Measurements from ENCODE around the gene SULT4A1.

Gene SULT4A1

DNA sequence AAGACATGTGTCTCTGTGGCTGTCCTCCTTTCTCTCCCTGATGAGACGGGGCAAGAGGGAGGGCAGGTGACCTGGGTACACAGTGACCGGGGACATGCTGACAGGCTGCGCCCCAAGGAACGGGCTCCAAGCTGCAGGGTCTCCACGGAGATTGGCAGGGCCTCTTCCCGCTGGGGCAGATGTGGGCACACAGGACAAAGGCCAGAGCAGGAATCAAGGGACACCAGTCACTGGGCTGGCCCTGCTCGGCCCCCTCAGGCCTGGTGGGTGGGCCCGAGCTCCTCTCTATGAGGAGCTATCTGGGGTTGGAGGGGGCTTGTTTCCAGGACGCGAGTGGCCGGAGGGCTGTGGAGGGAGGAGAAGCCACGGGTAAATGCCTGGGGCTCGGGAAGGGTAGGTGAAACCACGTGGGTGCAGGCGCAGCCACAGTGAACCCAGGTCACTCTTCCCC is 18.3 kb upstream of the SULT4A1 start:
- Histone ChIP-seq H3K27ac (ENCODE audit: low read depth, low read length, poor library complexity, severe bottlenecking) (no peak overlapping the region), H3K36me3 (ENCODE audit: insufficient read depth, low read length) (no peaks in the 10 kb centered on the region), H2AFZ (ENCODE audit: low read length) (no peak overlapping the region), H3K9ac (ENCODE audit: low read length) (no peak overlapping the region), H3K9me3 (ENCODE audit: low read length) (no peaks in the 10 kb centered on the region), H3K27me3 (ENCODE audit: insufficient read depth, low read length) (no peaks in the 10 kb centered on the region), H3F3A (ENCODE audit: insufficient read depth, low read length) (no peaks in the 10 kb centered on the region), H3K4me3 (ENCODE audit: low read depth, low read length, poor library complexity, severe bottlenecking) (no peak overlapping the region), H3K79me2 (ENCODE audit: insufficient read depth, low read length) (no peaks in the 10 kb centered on the region), H3K4me1 (ENCODE audit: insufficient read depth, low read length, severe bottlenecking) (no peaks in the 10 kb centered on the region), H3K4me2 (ENCODE audit: low read length) (no peak overlapping the region), H4K20me1 (ENCODE audit: insufficient read depth, low read length) (no peaks in the 10 kb centered on the region), H3K9me2 (ENCODE audit: low read depth, low read length) (no peaks in the 10 kb centered on the region)
- TF ChIP-seq EZH2 (IDR thresholded peaks at IDR 0.05; ENCODE audit: borderline replicate concordance, low read length) (no peak), CTCF (IDR thresholded peaks at IDR 0.05; ENCODE audit: low read length) (no peak)

DNA sequence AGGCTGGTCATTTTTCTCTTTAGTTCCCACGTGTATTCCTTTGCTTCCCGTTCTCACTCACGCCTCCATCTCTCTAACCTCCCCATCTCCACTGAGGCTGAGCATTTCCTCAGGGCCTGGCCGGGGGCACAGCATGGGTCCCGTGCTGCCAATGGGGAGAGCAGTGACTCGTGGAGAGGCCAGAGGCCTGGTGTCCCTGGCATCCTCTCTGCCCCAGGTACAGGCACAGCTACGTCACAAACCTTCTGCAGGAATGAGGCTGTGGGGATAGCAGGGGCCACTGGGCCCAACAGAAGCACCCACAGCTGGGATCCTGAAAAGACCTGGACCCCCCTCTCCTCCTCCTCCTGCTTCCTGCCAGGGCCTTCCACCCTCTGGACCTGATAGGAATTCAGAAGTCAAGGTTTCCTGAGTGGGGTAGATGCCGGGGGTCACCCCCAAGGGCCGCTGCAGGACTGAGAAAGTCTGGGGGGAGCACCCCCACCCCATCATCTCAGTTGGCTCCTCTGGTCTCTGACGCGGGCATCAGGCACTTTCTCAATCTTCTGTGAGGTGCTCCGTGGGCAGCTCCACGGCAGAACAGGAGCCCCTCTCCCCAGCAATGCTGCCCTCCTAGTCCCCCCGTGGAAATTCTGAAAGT is 17.7 kb upstream of the SULT4A1 start:
- H3K36me3 ChIP-seq (ENCODE audit: insufficient read depth, low read length) = no peaks in the 10 kb centered on the region
- no peak overlapping the region for H3K9ac ChIP-seq (ENCODE audit: low read length)
- no peak overlapping the region for H3K4me3 ChIP-seq (ENCODE audit: low read depth, low read length, poor library complexity, severe bottlenecking)
- H4K20me1 ChIP-seq (ENCODE audit: insufficient read depth, low read length) = no peaks in the 10 kb centered on the region
- H3K79me2 ChIP-seq (ENCODE audit: insufficient read depth, low read length) = no peaks in the 10 kb centered on the region
- H3K9me2 ChIP-seq (ENCODE audit: low read depth, low read length) = no peaks in the 10 kb centered on the region
- H3K27me3 ChIP-seq (ENCODE audit: insufficient read depth, low read length) = no peaks in the 10 kb centered on the region
- H3K9me3 ChIP-seq (ENCODE audit: low read length) = no peaks in the 10 kb centered on the region
- no peak overlapping the region for H3K4me2 ChIP-seq (ENCODE audit: low read length)
- no peak overlapping the region for H2AFZ ChIP-seq (ENCODE audit: low read length)
- H3K4me1 ChIP-seq (ENCODE audit: insufficient read depth, low read length, severe bottlenecking) = no peaks in the 10 kb centered on the region
- no peak overlapping the region for H3K27ac ChIP-seq (ENCODE audit: low read depth, low read length, poor library complexity, severe bottlenecking)
- TF ChIP-seq CTCF (IDR thresholded peaks at IDR 0.05; ENCODE audit: low read length) = no peak
- TF ChIP-seq EZH2 (IDR thresholded peaks at IDR 0.05; ENCODE audit: borderline replicate concordance, low read length) = no peak
- H3F3A ChIP-seq (ENCODE audit: insufficient read depth, low read length) = no peaks in the 10 kb centered on the region

DNA sequence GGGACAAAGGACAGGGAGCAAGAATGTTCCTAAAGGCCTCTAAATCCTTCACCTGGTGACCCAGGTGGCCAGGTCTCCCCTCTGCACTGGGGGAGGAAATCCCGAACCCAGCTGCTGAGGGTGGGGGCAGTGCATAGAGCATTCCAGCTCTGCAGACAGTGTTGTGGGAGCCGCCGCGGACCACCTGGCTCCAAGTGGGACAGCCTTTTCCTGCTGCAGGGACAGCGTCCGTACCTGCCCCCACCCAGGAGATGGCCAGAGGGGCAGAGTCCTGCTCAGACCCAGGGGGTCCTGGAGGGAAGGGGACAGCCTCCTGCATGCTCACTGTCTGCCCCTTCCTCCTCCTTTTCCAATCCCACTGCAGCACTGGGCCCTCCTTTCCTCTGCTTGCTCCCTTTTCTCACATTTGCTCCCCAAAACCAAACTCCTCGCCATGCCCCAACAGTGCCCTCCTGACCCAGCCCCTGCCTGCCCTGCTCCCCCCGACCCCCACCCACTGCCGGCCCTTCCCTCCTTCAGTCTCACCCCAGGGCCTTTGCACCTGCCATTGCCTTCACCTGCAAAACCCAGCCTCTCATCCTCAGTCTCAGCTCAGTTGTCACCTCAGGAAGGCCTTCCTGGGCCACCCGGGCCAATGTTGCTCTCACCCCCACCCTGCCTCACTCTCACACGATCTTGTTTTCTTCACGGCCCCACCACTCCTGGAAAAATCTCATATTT is 16.7 kb upstream of the SULT4A1 start:
- Histone ChIP-seq H3K27ac (ENCODE audit: low read depth, low read length, poor library complexity, severe bottlenecking) (no peak overlapping the region), H3K4me3 (ENCODE audit: low read depth, low read length, poor library complexity, severe bottlenecking) (no peak overlapping the region), H4K20me1 (ENCODE audit: insufficient read depth, low read length) (no peaks in the 10 kb centered on the region), H3K9me2 (ENCODE audit: low read depth, low read length) (no peaks in the 10 kb centered on the region), H3K4me1 (ENCODE audit: insufficient read depth, low read length, severe bottlenecking) (no peaks in the 10 kb centered on the region), H3F3A (ENCODE audit: insufficient read depth, low read length) (no peaks in the 10 kb centered on the region), H3K4me2 (ENCODE audit: low read length) (no peak overlapping the region), H2AFZ (ENCODE audit: low read length) (no peak overlapping the region), H3K36me3 (ENCODE audit: insufficient read depth, low read length) (no peaks in the 10 kb centered on the region), H3K79me2 (ENCODE audit: insufficient read depth, low read length) (no peaks in the 10 kb centered on the region), H3K9me3 (ENCODE audit: low read length) (no peaks in the 10 kb centered on the region), H3K9ac (ENCODE audit: low read length) (no peak overlapping the region), H3K27me3 (ENCODE audit: insufficient read depth, low read length) (no peaks in the 10 kb centered on the region)
- TF ChIP-seq CTCF (IDR thresholded peaks at IDR 0.05; ENCODE audit: low read length) = no peak
- TF ChIP-seq EZH2 (IDR thresholded peaks at IDR 0.05; ENCODE audit: borderline replicate concordance, low read length) = no peak
